Activated CD8-positive, alpha-beta T cell treated with anti-CD3 and anti-CD28 coated beads, Interleukin-2, amount 10 ng/mL, durations not matched to agents 7 days and 5 days (primary cell): ENCODE measurements around the gene ACP7. TPM values are rescaled to one million over a fixed set of nuclear protein-coding genes. Genes with fewer than 3 reads are reported as not detected.

Experiments
- ATAC-seq: fragments of 150-1000 bp; cut with Tn5 transposase; one replicate; pipeline ENCODE4 v1.10.0; 2021; ENCODE audit warnings: moderate library complexity
- CTCF ChIA-PET: fragments of 350-600 bp; sonication (Branson Sonifier 250); formaldehyde crosslinking; loops from one replicate; lab custom pipeline; 2021; ENCODE audit warnings: antibody characterized with exemption; lab: Charles Lee
- POLR2A ChIA-PET: fragments of 350-600 bp; sonication (Branson Sonifier 250); formaldehyde crosslinking; loops from one replicate; lab custom pipeline; 2021; ENCODE audit warnings: antibody characterized with exemption; lab: Charles Lee
- DNase-seq: peaks from one replicate; pipeline ENCODE4 v3.0.0-alpha.2; 2020
- H3K27ac Mint-ChIP-seq: one replicate; pipeline ENCODE4 v1.8.0; 2021; ENCODE audit warnings: mild to moderate bottlenecking, mixed read lengths
- H3K27me3 Mint-ChIP-seq: one replicate; pipeline ENCODE4 v1.8.0; 2021; ENCODE audit warnings: low read depth, mixed read lengths
- H3K36me3 Mint-ChIP-seq: one replicate; pipeline ENCODE4 v1.8.0; 2021; ENCODE audit warnings: low read depth, mixed read lengths
- H3K4me1 Mint-ChIP-seq: one replicate; pipeline ENCODE4 v1.8.0; 2021; ENCODE audit warnings: low read depth, mixed read lengths
- H3K4me3 Mint-ChIP-seq: one replicate; pipeline ENCODE4 v1.8.0; 2021; ENCODE audit warnings: mild to moderate bottlenecking, mixed read lengths
- H3K9me3 Mint-ChIP-seq: one replicate; pipeline ENCODE4 v1.8.0; 2022; ENCODE audit warnings: mixed read lengths; ENCODE audit not compliant: insufficient read depth
- total RNA-seq, 2 experiments: library from RNA; stranded (reverse); gene quantifications; one replicate each; pipeline ENCODE4 v1.2.3, GENCODE V29; 2021

The ACP7 gene
- total RNA-seq, 2 experiments from 2014 or later: not detected

DNA sequence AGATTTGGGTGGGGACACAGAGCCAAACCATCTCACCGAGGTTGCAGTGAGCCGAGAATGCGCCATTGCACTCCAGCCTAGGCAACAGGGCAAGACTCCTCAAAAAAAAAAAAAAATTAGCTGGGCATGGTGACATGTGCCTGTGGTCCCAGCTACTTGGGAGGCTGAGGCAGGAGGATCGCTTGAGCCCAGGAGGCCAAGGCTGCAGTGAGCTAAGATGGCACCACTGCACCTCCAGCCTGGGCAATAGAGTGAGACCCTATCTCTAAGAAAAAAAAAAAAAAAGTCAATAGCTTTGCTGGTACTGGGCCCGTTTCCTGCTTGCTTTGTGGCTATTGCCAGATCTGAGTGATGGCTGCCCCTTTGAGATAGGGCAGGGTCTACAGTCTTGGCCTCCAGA lies 13.1 kb downstream of the ACP7 start:
- DNase-seq: no peak
- no peaks in the 10 kb centered on the region for H3K36me3 Mint-ChIP-seq
- no peak overlapping the region for H3K4me3 Mint-ChIP-seq
- POLR2A ChIA-PET: no interaction called here
- no peak for ATAC-seq
- H3K4me1 Mint-ChIP-seq: no peaks in the 10 kb centered on the region
- no peaks in the 10 kb centered on the region for H3K9me3 Mint-ChIP-seq
- CTCF ChIA-PET: no interaction called here
- peaks cover 28% of the 10 kb centered on the region for H3K27me3 Mint-ChIP-seq
- H3K27ac Mint-ChIP-seq: no peak overlapping the region

DNA sequence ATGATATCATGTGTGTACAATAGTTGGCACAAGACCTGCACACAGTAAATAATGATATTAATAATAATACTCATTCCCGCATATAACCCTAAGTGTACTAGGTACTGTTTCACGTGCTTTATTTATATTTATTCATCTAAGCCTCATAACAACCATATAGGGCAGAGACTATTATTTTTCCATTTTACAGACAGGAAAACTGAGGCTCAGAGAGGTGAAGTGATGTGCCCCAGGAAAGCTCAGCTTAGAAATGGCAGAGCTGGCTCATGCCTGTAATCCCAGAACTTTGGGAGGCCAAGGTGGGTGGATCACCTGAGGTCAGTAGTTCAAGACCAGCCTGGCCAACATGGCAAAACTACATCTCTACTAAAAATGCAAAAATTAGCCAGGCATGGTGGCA lies 13.6 kb downstream of the ACP7 start:
- CTCF ChIA-PET: no interaction called here

DNA sequence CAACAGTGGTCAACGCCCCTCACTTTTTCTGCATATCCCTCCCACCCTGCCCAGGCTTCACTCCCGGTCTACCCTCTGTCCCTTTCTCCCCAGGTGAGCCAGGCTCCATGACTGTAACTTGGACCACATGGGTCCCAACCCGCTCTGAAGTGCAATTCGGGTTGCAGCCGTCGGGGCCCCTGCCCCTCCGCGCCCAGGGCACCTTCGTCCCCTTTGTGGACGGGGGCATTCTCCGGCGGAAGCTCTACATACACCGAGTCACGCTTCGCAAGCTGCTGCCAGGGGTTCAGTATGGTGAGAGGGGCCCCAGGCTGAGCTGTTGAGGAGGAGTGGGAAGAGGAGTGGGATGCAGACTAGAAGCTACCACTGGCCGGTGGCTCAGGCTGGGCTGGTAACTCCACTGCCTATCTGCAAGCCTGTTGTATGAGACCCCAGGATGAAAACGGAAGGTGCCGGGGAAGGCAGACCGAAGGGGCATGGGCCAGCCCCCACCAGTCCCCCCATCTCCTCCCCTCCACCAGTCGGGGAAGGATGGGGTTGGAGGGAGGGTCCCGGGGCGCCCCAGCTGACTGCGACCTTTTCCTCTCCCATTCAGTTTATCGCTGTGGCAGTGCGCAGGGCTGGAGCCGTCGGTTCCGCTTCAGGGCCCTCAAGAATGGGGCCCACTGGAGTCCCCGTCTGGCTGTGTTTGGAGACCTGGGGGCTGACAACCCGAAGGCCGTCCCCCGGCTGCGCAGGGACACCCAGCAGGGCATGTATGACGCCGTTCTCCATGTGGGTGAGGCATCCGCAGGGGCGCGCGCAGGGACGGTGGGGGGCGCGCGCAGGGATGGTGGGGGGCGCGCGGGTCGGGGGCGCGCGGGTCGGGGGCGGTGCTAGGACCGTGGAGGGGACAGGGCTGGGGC lies 14.4 kb downstream of the ACP7 start:
- Mint-ChIP-seq H3K36me3 (no peaks in the 10 kb centered on the region), H3K9me3 (no peaks in the 10 kb centered on the region), H3K4me1 (no peaks in the 10 kb centered on the region), H3K27ac (no peak overlapping the region), H3K27me3 (peaks cover 27% of the 10 kb centered on the region), H3K4me3 (no peak overlapping the region)
- POLR2A ChIA-PET: no interaction called here
- ATAC-seq: no peak
- no peak for DNase-seq
- CTCF ChIA-PET: no interaction called here

More for the DNA sequence above, 13.6 kb downstream of the ACP7 start:
- POLR2A ChIA-PET: no interaction called here
- H3K27ac Mint-ChIP-seq: no peak overlapping the region
- ATAC-seq (no peak), DNase-seq (no peak)
- H3K27me3 Mint-ChIP-seq: peaks cover 28% of the 10 kb centered on the region
- H3K9me3 Mint-ChIP-seq: no peaks in the 10 kb centered on the region
- H3K4me1 Mint-ChIP-seq: no peaks in the 10 kb centered on the region
- H3K36me3 Mint-ChIP-seq: no peaks in the 10 kb centered on the region
- no peak overlapping the region for H3K4me3 Mint-ChIP-seq

DNA sequence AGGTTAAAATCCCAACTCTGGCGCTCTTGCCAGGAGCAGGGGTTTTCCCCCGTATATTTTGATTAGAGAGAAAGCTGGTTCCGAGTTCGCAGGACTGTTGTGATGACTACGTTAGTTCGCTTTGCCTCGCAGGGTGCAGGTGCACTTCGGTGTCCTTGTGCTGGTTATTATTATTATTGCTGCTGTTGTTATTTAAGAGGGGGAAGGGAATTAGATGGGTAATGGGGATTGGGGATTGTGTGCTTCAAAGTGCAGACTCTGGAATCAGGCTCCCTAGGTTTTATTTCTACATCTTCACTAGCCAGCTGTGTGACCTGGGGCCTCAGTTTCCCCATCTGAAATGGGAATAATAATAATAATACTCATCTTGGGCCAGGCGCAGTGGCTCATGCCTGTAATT lies 15.2 kb downstream of the ACP7 start:
- ChIA-PET POLR2A (no interaction called here), CTCF (no interaction called here)
- ATAC-seq (no peak), DNase-seq (no peak)
- no peak overlapping the region for H3K27ac Mint-ChIP-seq
- no peaks in the 10 kb centered on the region for H3K36me3 Mint-ChIP-seq
- no peaks in the 10 kb centered on the region for H3K4me1 Mint-ChIP-seq
- no peak overlapping the region for H3K4me3 Mint-ChIP-seq
- H3K9me3 Mint-ChIP-seq: no peaks in the 10 kb centered on the region
- H3K27me3 Mint-ChIP-seq: peaks cover 22% of the 10 kb centered on the region

DNA sequence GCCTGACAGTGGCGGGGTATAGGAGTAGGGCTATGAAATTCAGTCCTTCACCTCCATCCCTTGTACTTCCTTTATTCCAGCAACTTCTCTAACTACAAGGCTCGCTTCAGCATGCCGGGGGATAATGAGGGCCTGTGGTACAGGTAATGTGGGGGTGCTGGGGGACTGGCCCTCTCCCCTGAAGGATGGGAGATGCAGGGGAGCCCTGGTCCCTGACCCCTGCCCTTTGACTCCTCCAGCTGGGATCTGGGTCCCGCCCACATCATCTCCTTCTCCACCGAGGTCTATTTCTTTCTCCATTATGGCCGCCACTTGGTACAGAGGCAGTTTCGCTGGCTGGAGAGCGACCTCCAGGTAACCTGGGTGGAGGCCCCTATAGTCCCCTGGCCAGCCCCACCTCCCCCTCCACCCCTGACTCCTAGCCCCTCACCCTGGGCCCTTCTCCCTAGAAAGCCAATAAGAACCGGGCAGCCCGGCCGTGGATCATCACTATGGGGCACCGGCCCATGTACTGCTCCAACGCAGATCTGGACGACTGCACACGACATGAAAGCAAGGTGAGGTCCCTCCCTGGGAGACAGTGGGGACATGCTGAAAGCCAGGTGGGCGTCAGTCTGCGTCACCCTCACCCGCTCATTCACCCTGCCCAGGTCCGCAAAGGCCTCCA lies 16.5 kb downstream of the ACP7 start:
- peaks cover 18% of the 10 kb centered on the region for H3K27me3 Mint-ChIP-seq
- POLR2A ChIA-PET: no interaction called here
- H3K36me3 Mint-ChIP-seq: no peaks in the 10 kb centered on the region
- no peaks in the 10 kb centered on the region for H3K4me1 Mint-ChIP-seq
- no peaks in the 10 kb centered on the region for H3K9me3 Mint-ChIP-seq
- no peak overlapping the region for H3K4me3 Mint-ChIP-seq
- ATAC-seq (no peak), DNase-seq (no peak)
- no peak overlapping the region for H3K27ac Mint-ChIP-seq
- CTCF ChIA-PET: interaction anchor here (0.9 kb wide), 1 partner anchor 128 kb away, joined by 3 read pairs; no protein-coding TSS in a partner anchor

DNA sequence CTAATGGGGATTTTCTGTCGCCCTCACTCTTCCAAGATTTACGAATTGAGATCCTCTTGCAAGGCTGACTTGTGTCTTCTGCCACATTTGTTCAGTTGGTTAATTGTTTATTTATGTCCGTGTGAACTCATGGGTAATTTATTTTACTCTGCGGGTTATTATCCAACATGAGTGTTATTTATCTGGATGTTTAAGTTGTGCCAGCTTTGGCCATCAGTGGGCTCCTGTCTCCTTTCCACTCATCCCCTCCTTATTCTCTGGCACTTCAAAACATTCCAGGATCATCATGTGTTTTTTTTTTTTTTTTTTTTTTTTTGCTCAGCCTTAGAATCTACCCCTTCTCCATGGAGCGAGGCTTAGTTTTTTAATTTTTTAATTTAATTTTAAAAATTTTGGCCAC lies 19.0 kb downstream of the ACP7 start:
- no peak overlapping the region for H3K4me3 Mint-ChIP-seq
- no peak overlapping the region for H3K27ac Mint-ChIP-seq
- CTCF ChIA-PET: no interaction called here
- H3K36me3 Mint-ChIP-seq: no peaks in the 10 kb centered on the region
- ATAC-seq: no peak
- H3K4me1 Mint-ChIP-seq: no peaks in the 10 kb centered on the region
- peaks cover 7% of the 10 kb centered on the region for H3K27me3 Mint-ChIP-seq
- POLR2A ChIA-PET: no interaction called here
- no peaks in the 10 kb centered on the region for H3K9me3 Mint-ChIP-seq
- DNase-seq: no peak

DNA sequence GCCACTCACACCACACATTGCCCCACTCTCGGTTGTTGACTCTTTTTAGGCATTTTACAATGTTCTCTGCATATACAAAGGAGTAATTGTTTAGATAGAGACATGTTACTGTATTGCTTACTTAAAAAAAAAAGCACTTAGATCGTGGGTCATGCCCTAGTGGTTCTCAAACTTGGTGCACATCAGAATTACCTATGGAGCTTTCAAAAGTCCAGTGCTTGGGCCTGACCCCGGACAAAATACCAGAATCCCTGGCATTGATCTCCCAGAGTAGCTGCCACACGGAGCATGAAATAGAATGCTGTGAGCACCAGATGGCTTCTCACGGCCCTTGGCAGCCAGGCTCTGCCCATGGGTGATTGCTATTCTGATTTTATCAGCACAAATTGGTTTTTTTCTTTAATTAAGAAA lies 20.0 kb downstream of the ACP7 start:
- Mint-ChIP-seq H3K4me1 (no peaks in the 10 kb centered on the region), H3K4me3 (no peak overlapping the region), H3K27me3 (peaks cover 3% of the 10 kb centered on the region), H3K9me3 (no peaks in the 10 kb centered on the region), H3K27ac (no peak overlapping the region), H3K36me3 (no peaks in the 10 kb centered on the region)
- ATAC-seq (no peak), DNase-seq (no peak)
- ChIA-PET POLR2A (no interaction called here), CTCF (no interaction called here)

DNA sequence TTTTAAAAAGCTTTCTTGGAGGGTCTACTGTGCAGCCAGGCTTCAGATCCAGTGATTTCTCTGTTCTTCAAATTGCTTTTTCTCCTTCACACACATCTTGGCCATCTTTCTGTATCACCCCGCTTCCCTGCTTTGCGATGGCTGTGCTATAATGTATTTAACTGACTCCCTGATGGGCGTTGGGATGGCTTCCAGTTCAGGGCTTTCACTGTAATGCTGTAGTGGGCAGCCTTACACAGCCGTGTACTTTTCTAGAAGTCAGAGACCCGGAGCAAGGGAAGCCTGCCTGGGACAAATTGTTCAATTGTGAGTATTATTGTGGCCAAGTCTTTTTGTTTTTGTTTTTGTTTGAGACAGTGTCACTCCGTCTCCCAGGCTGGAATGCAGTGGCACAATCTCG lies 22.0 kb downstream of the ACP7 start:
- H3K4me3 Mint-ChIP-seq: no peak overlapping the region
- H3K36me3 Mint-ChIP-seq: no peaks in the 10 kb centered on the region
- CTCF ChIA-PET: no interaction called here
- POLR2A ChIA-PET: no interaction called here
- H3K27ac Mint-ChIP-seq: no peak overlapping the region
- ATAC-seq (no peak), DNase-seq (no peak)
- H3K9me3 Mint-ChIP-seq: no peaks in the 10 kb centered on the region
- H3K4me1 Mint-ChIP-seq: peaks cover 7% of the 10 kb centered on the region
- no peaks in the 10 kb centered on the region for H3K27me3 Mint-ChIP-seq

DNA sequence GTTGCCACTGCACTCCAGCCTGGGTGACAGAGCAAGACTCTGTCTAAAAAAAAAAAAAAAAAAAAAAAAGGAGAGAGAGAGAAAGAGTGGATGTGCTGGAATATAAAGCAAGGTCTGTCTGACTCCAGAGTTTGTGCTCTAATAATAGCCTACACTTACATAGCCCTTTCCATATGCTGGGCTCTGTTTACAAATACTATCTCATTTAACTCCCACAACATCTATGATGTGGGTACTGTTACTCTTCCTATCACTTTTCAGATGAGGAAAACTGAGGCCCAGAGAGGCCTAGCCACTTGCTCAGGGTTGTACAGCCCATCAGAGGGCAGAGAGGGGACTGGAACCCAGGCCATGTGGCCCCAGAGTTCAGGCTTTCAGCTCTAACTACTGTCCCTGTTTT lies 25.5 kb downstream of the ACP7 start:
- Mint-ChIP-seq H3K27me3 (no peaks in the 10 kb centered on the region), H3K4me1 (peaks cover 7% of the 10 kb centered on the region), H3K27ac (no peak overlapping the region), H3K9me3 (no peaks in the 10 kb centered on the region), H3K36me3 (no peaks in the 10 kb centered on the region), H3K4me3 (no peak overlapping the region)
- ChIA-PET CTCF (interaction anchor here (0.9 to 1.5 kb wide), 5 partner anchors 13 to 226 kb away, joined by 3 to 6 read pairs (median 3); partner anchors contain the start of gene GMFG), POLR2A (no interaction called here)
- ATAC-seq (no peak), DNase-seq (no peak)

DNA sequence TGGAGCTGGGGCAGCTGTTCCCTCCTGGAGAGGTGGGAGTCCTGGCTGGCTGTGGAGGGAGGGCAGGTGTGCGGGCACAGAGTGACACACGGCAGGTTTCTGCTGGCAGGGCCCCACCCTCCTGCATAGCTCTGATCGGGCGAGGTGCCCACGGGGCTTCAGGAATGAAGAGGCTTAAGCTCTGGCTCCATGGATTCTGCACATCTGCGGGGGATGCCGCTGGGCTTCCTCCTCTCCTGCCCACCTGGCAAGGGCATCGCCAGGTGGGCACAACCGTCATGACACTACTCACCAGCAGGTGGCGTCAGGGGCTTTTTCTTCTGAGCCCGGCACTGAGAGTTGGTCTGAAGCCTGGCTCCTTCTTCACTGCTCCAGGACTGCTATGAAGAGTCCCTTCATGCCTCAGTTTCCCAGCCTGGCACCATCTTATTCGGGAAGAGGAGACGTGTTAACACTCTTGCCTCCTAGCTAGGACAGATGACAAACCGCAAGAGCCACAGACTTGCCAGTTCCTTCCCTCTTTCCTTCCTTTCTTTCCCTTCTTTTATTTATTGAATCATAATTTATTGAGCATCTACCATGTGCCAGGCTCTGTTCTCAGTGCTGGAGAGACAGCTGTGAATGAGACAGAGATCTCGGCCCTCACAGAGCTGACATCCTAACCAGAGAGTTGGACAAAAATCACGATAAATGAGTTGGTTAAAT lies 26.2 kb downstream of the ACP7 start:
- DNase-seq (peak; percentile 81), ATAC-seq (peak; percentile 82)
- H3K4me1 Mint-ChIP-seq: peaks cover 7% of the 10 kb centered on the region
- CTCF ChIA-PET: interaction anchor here (0.6 to 1.5 kb wide), 8 partner anchors 12 to 288 kb away, joined by 3 to 6 read pairs (median 3); partner anchors contain the start of gene GMFG
- POLR2A ChIA-PET: no interaction called here
- H3K27me3 Mint-ChIP-seq: no peaks in the 10 kb centered on the region
- H3K9me3 Mint-ChIP-seq: no peaks in the 10 kb centered on the region
- no peaks in the 10 kb centered on the region for H3K36me3 Mint-ChIP-seq
- H3K4me3 Mint-ChIP-seq: no peak overlapping the region
- peak overlapping the region; percentile 13 for H3K27ac Mint-ChIP-seq

DNA sequence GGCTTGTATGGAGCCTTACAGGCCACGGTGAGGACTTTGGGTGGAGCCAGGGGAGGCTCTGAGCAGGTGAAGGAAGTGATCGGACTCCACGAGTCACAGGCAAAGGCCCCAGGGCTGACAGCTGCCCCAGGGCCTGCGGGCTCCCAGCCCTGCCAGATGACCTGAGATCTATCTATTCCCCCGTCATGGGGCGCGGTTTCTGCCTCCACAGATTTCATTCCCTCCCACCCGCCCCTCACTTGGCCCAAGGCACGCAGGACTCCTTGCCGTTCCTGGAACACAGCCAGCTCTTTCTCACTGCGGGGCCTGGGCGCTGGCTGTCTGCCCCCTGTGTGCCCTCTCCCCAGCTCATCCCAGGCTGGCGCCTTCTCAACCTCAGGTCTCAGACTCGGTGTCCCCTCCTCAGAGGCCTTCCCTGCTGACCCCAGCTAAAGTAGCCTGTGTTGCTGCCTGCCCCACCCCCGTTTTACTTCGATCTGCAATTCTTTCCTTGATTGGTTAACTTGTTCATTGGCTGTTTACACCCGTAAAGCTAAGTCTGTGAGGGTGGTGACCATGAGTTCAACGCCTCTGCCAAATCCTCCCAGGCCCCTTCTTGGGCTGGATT lies 27.5 kb downstream of the ACP7 start:
- POLR2A ChIA-PET: no interaction called here
- Mint-ChIP-seq H3K4me1 (peaks cover 7% of the 10 kb centered on the region), H3K27me3 (no peaks in the 10 kb centered on the region), H3K9me3 (no peaks in the 10 kb centered on the region), H3K4me3 (no peak overlapping the region), H3K27ac (no peak overlapping the region), H3K36me3 (no peaks in the 10 kb centered on the region)
- CTCF ChIA-PET: interaction anchor here (1.1 to 1.2 kb wide), 3 partner anchors 10 to 286 kb away, joined by 3 read pairs; no protein-coding TSS in a partner anchor
- ATAC-seq (no peak), DNase-seq (no peak)
